ENCODE measurements around the gene RXRA.

DNA sequence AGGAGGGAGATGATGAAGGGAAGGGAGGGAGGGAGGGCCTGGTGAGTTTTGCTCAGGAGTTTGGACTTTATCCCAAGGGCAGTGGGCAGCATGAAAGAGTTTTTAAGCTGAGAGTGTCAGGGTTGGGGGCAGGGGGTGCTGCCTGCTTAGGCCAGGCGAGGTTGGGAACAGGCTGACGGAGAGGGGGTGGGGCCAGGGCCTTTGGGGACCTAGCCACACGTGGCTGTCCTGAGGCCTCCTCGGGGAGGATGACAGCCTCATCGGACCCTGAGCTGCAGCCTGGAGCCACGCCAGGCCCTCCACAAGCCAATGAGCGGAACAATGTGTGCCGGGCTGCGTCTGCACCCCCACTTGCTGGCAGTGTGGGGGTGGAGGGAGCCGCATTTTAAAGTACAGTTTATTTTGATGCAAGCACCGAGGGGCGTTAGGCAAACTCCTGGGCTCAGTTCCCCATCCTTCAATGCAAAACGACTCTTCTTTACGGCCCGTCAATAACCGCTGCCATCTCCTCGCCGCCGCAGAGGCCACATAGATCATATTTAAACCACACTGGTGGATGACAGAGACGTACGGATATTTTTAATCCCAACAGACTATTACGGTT is 5.3 kb upstream of the RXRA start:
- TF ChIP-seq CTCF (IDR thresholded peaks at IDR 0.05) (no peak), POLR2AphosphoS5 (IDR thresholded peaks at IDR 0.05; ENCODE audit: low read depth, low read length) (no peak), SIN3A (IDR thresholded peaks at IDR 0.05; ENCODE audit: borderline replicate concordance, insufficient read depth, low read depth, low read length) (no peak)

All from Panc1 (cell line).